H1 (cell line): Measurements from ENCODE around the gene IL19. TPM values are rescaled to one million over a fixed set of nuclear protein-coding genes. Genes with fewer than 3 reads are reported as not detected.

ENCODE experiments used
- CTCF ChIA-PET: fragments of 300-600 bp; sonication (Branson Sonifier 250); formaldehyde crosslinking; loops from one replicate; lab custom pipeline; 2021; ENCODE audit not compliant: partially characterized antibody; lab: Charles Lee
- POLR2A ChIA-PET: fragments of 300-600 bp; sonication (Branson Sonifier 250); formaldehyde crosslinking; loops from one replicate; lab custom pipeline; 2021; ENCODE audit warnings: inconsistent platforms; ENCODE audit not compliant: partially characterized antibody; lab: Charles Lee
- DNase-seq, 2 experiments: peaks; one replicate each; pipeline versions ENCODE4 v3.0.0 to v3.0.0-alpha.2; 2010 to 2022; ENCODE audit warnings: low spot score in 2 of 2, low read depth in 1 of 2, mixed read lengths in 1 of 2
- FAIRE-seq: peaks from 2 replicates; lab custom pipeline; 2011; peaks lifted over from hg19 to GRCh38; lab: Jason Lieb, UNC
- H2AFZ ChIP-seq: 2 replicates; pipeline ENCODE4 v1.8.1; 2012; ENCODE audit warnings: low read length, inconsistent platforms
- H2AK5ac ChIP-seq: 2 replicates; pipeline ENCODE4 v1.6.1; 2013; ENCODE audit warnings: low read depth, low read length
- H2BK120ac ChIP-seq: replicated peaks from 2 replicates; pipeline ENCODE3; 2013; ENCODE audit warnings: low read depth, low read length, inconsistent platforms
- H2BK12ac ChIP-seq: 2 replicates; pipeline ENCODE4 v1.6.1; 2013; ENCODE audit warnings: low read depth, low read length
- H2BK15ac ChIP-seq: 2 replicates; pipeline ENCODE4 v1.6.1; 2013; ENCODE audit warnings: low read length
- H2BK20ac ChIP-seq: 2 replicates; pipeline ENCODE4 v1.6.1; 2013; ENCODE audit warnings: low read length
- H2BK5ac ChIP-seq: 2 replicates; pipeline ENCODE4 v1.6.1; 2013; ENCODE audit warnings: low read depth, low read length
- H3K14ac ChIP-seq: 2 replicates; pipeline ENCODE4 v1.6.1; 2013; ENCODE audit warnings: inconsistent platforms; ENCODE audit not compliant: insufficient read length
- H3K18ac ChIP-seq: 2 replicates; pipeline ENCODE4 v1.6.1; 2013; ENCODE audit warnings: low read length; ENCODE audit errors: extremely low read depth
- H3K23ac ChIP-seq: 2 replicates; pipeline ENCODE4 v1.6.1; 2013; ENCODE audit warnings: inconsistent platforms; ENCODE audit not compliant: insufficient read length
- H3K23me2 ChIP-seq: 2 replicates; pipeline ENCODE4 v1.6.1; 2013; ENCODE audit warnings: low read depth, low read length
- H3K27ac ChIP-seq: 2 replicates; pipeline ENCODE4 v1.6.1; 2011; ENCODE audit warnings: low read depth, low read length, inconsistent platforms
- H3K27me3 ChIP-seq, 4 experiments: replicated peaks in 1 of 4; 1 replicate in 1 of 4; 2 replicates in 3 of 4; pipeline versions ENCODE4 v1.6.1 to v1.8.1; 2011 to 2013; ENCODE audit warnings: low read length in 3 of 4, mild to moderate bottlenecking in 3 of 4, inconsistent platforms in 2 of 4, mixed read lengths in 2 of 4, moderate library complexity in 1 of 4; ENCODE audit not compliant: control insufficient read depth in 3 of 4, insufficient read depth in 3 of 4; ENCODE audit errors: extremely low read depth in 1 of 4
- H3K36me3 ChIP-seq, 4 experiments: 2 replicates each; pipeline versions ENCODE4 v1.6.1 to v1.8.1; 2011 to 2013; ENCODE audit warnings: mild to moderate bottlenecking in 4 of 4, low read length in 3 of 4, moderate library complexity in 2 of 4, control low read depth in 1 of 4, inconsistent platforms in 1 of 4; ENCODE audit not compliant: insufficient read depth in 4 of 4, control insufficient read depth in 2 of 4
- H3K4ac ChIP-seq: replicated peaks from 2 replicates; pipeline ENCODE3; 2013; ENCODE audit warnings: low read length, low read depth, mixed read lengths, inconsistent platforms; ENCODE audit not compliant: insufficient read length
- H3K4me1 ChIP-seq, 4 experiments: replicated peaks in 1 of 4; 1 replicate in 1 of 4; 2 replicates in 3 of 4; pipeline versions ENCODE4 v1.6.1 to v1.8.1; 2011 to 2013; ENCODE audit warnings: low read length in 3 of 4, inconsistent platforms in 2 of 4, mixed read lengths in 1 of 4; ENCODE audit not compliant: insufficient read depth in 4 of 4, control insufficient read depth in 3 of 4
- H3K4me2 ChIP-seq, 2 experiments: 2 replicates each; pipeline versions ENCODE4 v1.6.1 to v1.8.1; 2011 to 2013; ENCODE audit warnings: low read depth in 2 of 2, low read length in 2 of 2, control low read depth in 1 of 2, inconsistent platforms in 1 of 2, mild to moderate bottlenecking in 1 of 2; ENCODE audit not compliant: insufficient read depth in 1 of 2
- H3K4me3 ChIP-seq, 4 experiments: fragments of 200-600, 300-600 bp in 1 of 4; sonication (generic), shearing (Covaris generic), sonication (Bioruptor Twin) in 1 of 4; 2 replicates each; pipeline versions ENCODE4 v1.5.1 to v1.8.1; 2011 to 2016; ENCODE audit warnings: low read length in 4 of 4, low read depth in 3 of 4, control low read depth in 2 of 4, inconsistent platforms in 2 of 4, mild to moderate bottlenecking in 2 of 4, mixed read lengths in 1 of 4, moderate library complexity in 1 of 4; ENCODE audit not compliant: insufficient read depth in 2 of 4; ENCODE audit errors: extremely low read depth in 1 of 4
- H3K56ac ChIP-seq: replicated peaks from 2 replicates; pipeline ENCODE3; 2013; ENCODE audit warnings: low read depth, mild to moderate bottlenecking, mixed read lengths, low read length, inconsistent platforms; ENCODE audit not compliant: insufficient read length
- H3K79me1 ChIP-seq: 2 replicates; pipeline ENCODE4 v1.6.1; 2013; ENCODE audit warnings: low read depth, low read length, control low read depth
- H3K79me2 ChIP-seq, 2 experiments: 2 replicates each; pipeline versions ENCODE4 v1.6.1 to v1.8.1; 2012 to 2013; ENCODE audit warnings: low read length in 2 of 2, mild to moderate bottlenecking in 2 of 2, inconsistent platforms in 1 of 2; ENCODE audit not compliant: insufficient read depth in 2 of 2, control insufficient read depth in 1 of 2
- H3K9ac ChIP-seq, 4 experiments: replicated peaks in 1 of 4; 1 replicate in 1 of 4; 2 replicates in 3 of 4; pipeline versions ENCODE4 v1.6.1 to v1.8.1; 2011 to 2013; ENCODE audit warnings: low read depth in 3 of 4, low read length in 3 of 4, control low read depth in 2 of 4, mild to moderate bottlenecking in 2 of 4, moderate library complexity in 2 of 4, inconsistent platforms in 1 of 4; ENCODE audit errors: extremely low read depth in 1 of 4
- H3K9me3 ChIP-seq, 2 experiments: 2 replicates each; pipeline versions ENCODE4 v1.6.1 to v1.8.1; 2012 to 2013; ENCODE audit warnings: mild to moderate bottlenecking in 2 of 2, moderate library complexity in 2 of 2, control low read depth in 1 of 2, inconsistent platforms in 1 of 2, low read depth in 1 of 2, low read length in 1 of 2, mixed read lengths in 1 of 2; ENCODE audit not compliant: insufficient read depth in 2 of 2
- H4K20me1 ChIP-seq, 2 experiments: replicated peaks in 1 of 2; 2 replicates each; pipeline versions ENCODE3 to v1.8.1; 2011 to 2013; ENCODE audit warnings: inconsistent platforms in 2 of 2, low read length in 2 of 2, mild to moderate bottlenecking in 1 of 2; ENCODE audit not compliant: insufficient read depth in 2 of 2, control insufficient read depth in 1 of 2
- H4K5ac ChIP-seq: 2 replicates; pipeline ENCODE4 v1.6.1; 2013; ENCODE audit warnings: low read length, low read depth, mixed read lengths, inconsistent platforms; ENCODE audit not compliant: insufficient read length
- H4K8ac ChIP-seq: 2 replicates; pipeline ENCODE4 v1.8.0; 2013; ENCODE audit warnings: mild to moderate bottlenecking, moderate library complexity, low read length, inconsistent platforms; ENCODE audit not compliant: insufficient read depth; ENCODE audit errors: extremely low read depth
- H4K91ac ChIP-seq: replicated peaks from 2 replicates; pipeline ENCODE3; 2013; ENCODE audit warnings: low read length, mixed read lengths, inconsistent platforms; ENCODE audit not compliant: insufficient read length
- BACH1 ChIP-seq: IDR thresholded peaks from 2 replicates; pipeline ENCODE4 v1.6.1; 2012; ENCODE audit warnings: low read length, improper control_type of control experiment
- BCL11A ChIP-seq, 2 experiments: IDR thresholded peaks; one replicate each; pipeline ENCODE4 v1.6.1; 2011; ENCODE audit warnings: low read depth in 2 of 2, low read length in 2 of 2, mild to moderate bottlenecking in 2 of 2
- CBX5 ChIP-seq: fragments of 300-800, 300-1000 bp; sonication (generic); IDR thresholded peaks from 2 replicates; pipeline ENCODE4 v1.7.1; 2016; ENCODE audit warnings: antibody characterized with exemption, low read length, low read depth
- CTBP2 ChIP-seq: IDR thresholded peaks from 2 replicates; pipeline ENCODE4 v1.7.0; 2011; ENCODE audit warnings: borderline replicate concordance, mild to moderate bottlenecking, moderate library complexity, mixed read lengths, low read length; ENCODE audit not compliant: insufficient read depth, insufficient read length
- EP300 ChIP-seq, 2 experiments: IDR thresholded peaks; 1 replicate in 1 of 2; 2 replicates in 1 of 2; pipeline ENCODE4 v1.6.1; 2011 to 2012; ENCODE audit warnings: low read depth in 2 of 2, low read length in 2 of 2, mild to moderate bottlenecking in 2 of 2, borderline replicate concordance in 1 of 2, inconsistent platforms in 1 of 2, moderate library complexity in 1 of 2
- HDAC2 ChIP-seq, 2 experiments: fragments of 300-600 bp in 1 of 2; sonication (generic) in 1 of 2; IDR thresholded peaks; 2 replicates each; pipeline ENCODE4 v1.6.1; 2011 to 2012; ENCODE audit warnings: low read depth in 2 of 2, low read length in 2 of 2, mild to moderate bottlenecking in 2 of 2, moderate library complexity in 2 of 2, borderline replicate concordance in 1 of 2, inconsistent platforms in 1 of 2
- KDM5A ChIP-seq: fragments of 200-600 bp; IDR thresholded peaks from 2 replicates; pipeline ENCODE4 v1.7.1; 2012; ENCODE audit warnings: mild to moderate bottlenecking, low read length, inconsistent platforms, mixed read lengths
- MAX ChIP-seq: IDR thresholded peaks from 2 replicates; pipeline ENCODE4 v1.6.1; 2012; ENCODE audit warnings: inconsistent platforms
- NRF1 ChIP-seq: IDR thresholded peaks from 2 replicates; pipeline ENCODE4 v1.6.1; 2011; ENCODE audit warnings: mild to moderate bottlenecking, low read depth, low read length, improper control_type of control experiment
- PHF8 ChIP-seq: fragments of 200-600 bp; sonication (generic); conservative IDR thresholded peaks from 2 replicates; pipeline ENCODE4 v1.7.1; 2012; ENCODE audit warnings: low read depth, mild to moderate bottlenecking, inconsistent platforms, low read length, moderate library complexity
- POLR2AphosphoS5 ChIP-seq: IDR thresholded peaks from 2 replicates; pipeline ENCODE4 v1.6.1; 2011; ENCODE audit warnings: low read depth, low read length
- SRF ChIP-seq: IDR thresholded peaks from 2 replicates; pipeline ENCODE4 v1.6.1; 2011; ENCODE audit warnings: mild to moderate bottlenecking, low read depth, low read length, moderate library complexity
- TCF12 ChIP-seq: IDR thresholded peaks from 2 replicates; pipeline ENCODE4 v1.6.1; 2011; ENCODE audit warnings: low read depth, mild to moderate bottlenecking, low read length
- WGBS, 2 experiments: shearing (Covaris generic) in 1 of 2; methylation state at CpG; one replicate each; pipeline versions ENCODE4 v1.1.6 to v1.1.7; 2013 to 2015; ENCODE audit warnings: low lambda C conversion rate in 2 of 2, mixed read lengths in 2 of 2, inconsistent platforms in 1 of 2, low coverage in 1 of 2, missing lambda C conversion rate in 1 of 2; ENCODE audit not compliant: insufficient replicate concordance in 2 of 2, insufficient coverage in 1 of 2, insufficient read length in 1 of 2; ENCODE audit errors: extremely low coverage in 1 of 2, missing lambda C conversion rate in 1 of 2; 5-methylcytosine and 5-hydroxymethylcytosine counted together
- polyA plus RNA-seq, 7 experiments: library from polyadenylated mRNA; depleted of rRNA in 3 of 7; stranded (reverse) in 5 of 7; unstranded in 2 of 7; fragments of >200 nt in 5 of 7; fragments of 200-250 nt in 2 of 7; gene quantifications; 1 replicate in 5 of 7; 2 replicates in 1 of 7; 4 replicates in 1 of 7; pipeline versions ENCODE4 v1.2.1 to v1.2.3, GENCODE V29; 2011 to 2013; ENCODE audit warnings: missing spikeins in 2 of 7, mixed read lengths in 2 of 7
- total RNA-seq: library from RNA; stranded (reverse); fragmentation: NEBNext Ultra II Directional; extraction: Animal tissue kit (Norgen Biotek cat#: 25700); gene quantifications from 2 replicates; pipeline ENCODE4 v1.2.1, GENCODE V29; 2021

Gene IL19
- total and polyA plus RNA-seq, 2 of the 8 experiments (the other 6 are each of a cell fraction or from before 2014, with no cell fraction given), result not detected

- POLR2A ChIA-PET, result no interaction called here
- TF ChIP-seq PHF8 (no peak), EP300 (IDR thresholded peaks at IDR 0.05; ENCODE audit: borderline replicate concordance in 1 of 2, low read depth in 2 of 2, low read length in 2 of 2) (no peak), POLR2AphosphoS5 (no peak), NRF1 (no peak), KDM5A (no peak), BCL11A (IDR thresholded peaks at IDR 0.05; ENCODE audit: low read depth in 2 of 2, low read length in 2 of 2) (no peak), CBX5 (no peak), CTBP2 (no peak), BACH1 (no peak), HDAC2 (IDR thresholded peaks at IDR 0.05; ENCODE audit: borderline replicate concordance in 1 of 2, low read depth in 2 of 2, low read length in 2 of 2) (no peak), SRF (no peak), MAX (no peak), TCF12 (no peak)
Observed at GRCh38 chr1:206752481-206752880, 18.1 kb upstream of the IL19 start.

More at GRCh38 chr1:206752481-206752880, 18.1 kb upstream of the IL19 start:
- no peak overlapping the region for H3K9ac ChIP-seq
- no peaks in the 10 kb centered on the region for H3K36me3 ChIP-seq
- no peak overlapping the region for H2BK20ac ChIP-seq
- H4K20me1 ChIP-seq, result no peaks in the 10 kb centered on the region
- H4K5ac ChIP-seq, result no peak overlapping the region
- no peak overlapping the region for H4K8ac ChIP-seq
- H2BK12ac ChIP-seq, result no peak overlapping the region
- no peak overlapping the region for H2BK5ac ChIP-seq
- no peaks in the 10 kb centered on the region; the same call in 1 of the 2 replicates for H3K23me2 ChIP-seq
- WGBS, 2 experiments, result 62% methylated on average over 2 of the region's 2 CpGs; no CpG with 5 or more reads in 1 of the 2 experiments
- no peaks in the 10 kb centered on the region for H3K79me2 ChIP-seq
- H3K4me2 ChIP-seq, result no peak overlapping the region
- H3K27ac ChIP-seq, result no peak overlapping the region
- H3K14ac ChIP-seq, result no peak overlapping the region
- H3K4ac ChIP-seq, result no peak overlapping the region
- no peak overlapping the region for H3K56ac ChIP-seq
- no peak overlapping the region for H2BK15ac ChIP-seq
- H3K18ac ChIP-seq, result no peak overlapping the region
- CTCF ChIA-PET, result interaction anchor here (0.6 to 1.8 kb wide), 6 partner anchors 9 to 160 kb away, joined by 3 to 8 read pairs (median 4); partner anchors contain the start of genes IL19 and IL20
- H2AFZ ChIP-seq, result no peak overlapping the region
- no peak for DNase-seq
- H3K4me1 ChIP-seq, result no peaks in the 10 kb centered on the region
- H4K91ac ChIP-seq, result no peak overlapping the region
- peaks cover 2 to 7% (median 4%) of the 10 kb centered on the region in 4 experiments; a peak in 5 of 7 replicates for H3K27me3 ChIP-seq
- H3K9me3 ChIP-seq, result no peaks in the 10 kb centered on the region
- no peak overlapping the region for H2BK120ac ChIP-seq
- no peak overlapping the region for H3K23ac ChIP-seq
- no peaks in the 10 kb centered on the region for H3K79me1 ChIP-seq
- no peak overlapping the region for H2AK5ac ChIP-seq
- H3K4me3 ChIP-seq, result no peak overlapping the region
- FAIRE-seq, result no peak
